Measurements from ENCODE around the gene MAP4. TPM values are rescaled to one million over a fixed set of nuclear protein-coding genes. Genes with fewer than 3 reads are reported as not detected.

MAP4 gene
- total and polyA plus RNA-seq, 12 donors = 141 to 1,345 (median 894) TPM

- Histone ChIP-seq H3K36me3 (peaks cover 0 to 42% (median 0%) of the 10 kb centered on the region in 9 donors), H3K27me3 (no peaks in the 10 kb centered on the region), H3K9me3 (no peaks in the 10 kb centered on the region), H3K27ac (no peak overlapping the region), H3K4me1 (peaks cover 0 to 27% (median 3%) of the 10 kb centered on the region in 9 donors), H3K4me3 (no peak overlapping the region)
- intact Hi-C loops (cut with DNase I) = no loop called here
- ATAC-seq (no peak), DNase-seq (no peak)
- 96 to 98% methylated on average over 8 of the region's 8 CpGs for WGBS, 2 donors
- no peak for TF ChIP-seq CTCF (IDR thresholded peaks at IDR 0.05)
These were observed 37.8 kb downstream of the MAP4 start for GRCh38 chr3:47978386-47978785.

GRCh38 chr3:47976135-47976732, 40.0 kb downstream of the MAP4 start:
- WGBS, 2 donors = 75 to 87% methylated on average over 3 of the region's 3 CpGs
- intact Hi-C loops (cut with DNase I) = no loop called here
- H3K4me1 ChIP-seq = peaks cover 0 to 18% (median 3%) of the 10 kb centered on the region in 9 donors
- ATAC-seq (no peak), DNase-seq (no peak)
- TF ChIP-seq CTCF (IDR thresholded peaks at IDR 0.05) = no peak
- H3K36me3 ChIP-seq = peaks cover 0 to 63% (median 2%) of the 10 kb centered on the region in 9 donors
- H3K27ac ChIP-seq = no peak overlapping the region
- no peaks in the 10 kb centered on the region for H3K9me3 ChIP-seq
- no peak overlapping the region for H3K4me3 ChIP-seq
- H3K27me3 ChIP-seq = no peaks in the 10 kb centered on the region

- Histone ChIP-seq H3K36me3 (peaks cover 0 to 76% (median 10%) of the 10 kb centered on the region in 9 donors), H3K9me3 (no peaks in the 10 kb centered on the region), H3K4me1 (peaks cover 0 to 6% (median 0%) of the 10 kb centered on the region in 9 donors), H3K27ac (no peak overlapping the region), H3K4me3 (no peak overlapping the region), H3K27me3 (no peaks in the 10 kb centered on the region)
- ATAC-seq (no peak), DNase-seq (no peak)
- intact Hi-C loops (cut with DNase I) = no loop called here
- no peak for TF ChIP-seq CTCF (IDR thresholded peaks at IDR 0.05)
- WGBS, 2 donors = 77 to 82% methylated on average over 4 of the region's 4 CpGs
These were observed 41.2 kb downstream of the MAP4 start for GRCh38 chr3:47974974-47975470.

- WGBS, 2 donors = 89 to 93% methylated on average over 3 of the region's 3 CpGs
- peaks cover 0 to 5% (median 0%) of the 10 kb centered on the region in 9 donors for H3K4me1 ChIP-seq
- H3K36me3 ChIP-seq = peaks cover 0 to 71% (median 15%) of the 10 kb centered on the region in 9 donors
- ATAC-seq (no peak), DNase-seq (no peak)
- H3K27me3 ChIP-seq = no peaks in the 10 kb centered on the region
- no peaks in the 10 kb centered on the region for H3K9me3 ChIP-seq
- TF ChIP-seq CTCF (IDR thresholded peaks at IDR 0.05) = no peak
- H3K4me3 ChIP-seq = no peak overlapping the region
- intact Hi-C loops (cut with DNase I) = no loop called here
- no peak overlapping the region for H3K27ac ChIP-seq
These were observed 45.1 kb downstream of the MAP4 start for GRCh38 chr3:47971081-47971480.

All from heart right ventricle (tissue), 16 donors.